Fibroblast of the aortic adventitia (primary cell): ENCODE data around the gene GAPDH. TPM values are rescaled to one million over a fixed set of nuclear protein-coding genes. Genes with fewer than 3 reads are reported as not detected.
"Not testable (repeated sequence)": the region's sequence is repeated elsewhere in the genome, so short reads cannot be mapped to it uniquely, and the experiment has no call there.

Source experiments
- DNase-seq: peaks from one replicate; pipeline ENCODE4 v3.0.0-alpha.2; 2010; ENCODE audit warnings: low read depth
- H3K4me3 ChIP-seq: 2 replicates; pipeline ENCODE4 v1.5.1; 2011; ENCODE audit warnings: low read depth, mild to moderate bottlenecking, control low read depth, low read length, moderate library complexity
- CTCF ChIP-seq: IDR thresholded peaks from 2 replicates; pipeline ENCODE4 v1.5.1; 2011; ENCODE audit warnings: mild to moderate bottlenecking, low read length, control low read depth, inconsistent platforms; ENCODE audit not compliant: insufficient read depth
- total RNA-seq: library from RNA; depleted of rRNA; stranded (reverse); fragments of >200 nt; gene quantifications from 2 replicates; pipeline ENCODE4 v1.2.3, GENCODE V29; 2012; ENCODE audit warnings: low replicate concordance

GAPDH gene
- total RNA-seq, 1 donor: 5,776 TPM

DNA sequence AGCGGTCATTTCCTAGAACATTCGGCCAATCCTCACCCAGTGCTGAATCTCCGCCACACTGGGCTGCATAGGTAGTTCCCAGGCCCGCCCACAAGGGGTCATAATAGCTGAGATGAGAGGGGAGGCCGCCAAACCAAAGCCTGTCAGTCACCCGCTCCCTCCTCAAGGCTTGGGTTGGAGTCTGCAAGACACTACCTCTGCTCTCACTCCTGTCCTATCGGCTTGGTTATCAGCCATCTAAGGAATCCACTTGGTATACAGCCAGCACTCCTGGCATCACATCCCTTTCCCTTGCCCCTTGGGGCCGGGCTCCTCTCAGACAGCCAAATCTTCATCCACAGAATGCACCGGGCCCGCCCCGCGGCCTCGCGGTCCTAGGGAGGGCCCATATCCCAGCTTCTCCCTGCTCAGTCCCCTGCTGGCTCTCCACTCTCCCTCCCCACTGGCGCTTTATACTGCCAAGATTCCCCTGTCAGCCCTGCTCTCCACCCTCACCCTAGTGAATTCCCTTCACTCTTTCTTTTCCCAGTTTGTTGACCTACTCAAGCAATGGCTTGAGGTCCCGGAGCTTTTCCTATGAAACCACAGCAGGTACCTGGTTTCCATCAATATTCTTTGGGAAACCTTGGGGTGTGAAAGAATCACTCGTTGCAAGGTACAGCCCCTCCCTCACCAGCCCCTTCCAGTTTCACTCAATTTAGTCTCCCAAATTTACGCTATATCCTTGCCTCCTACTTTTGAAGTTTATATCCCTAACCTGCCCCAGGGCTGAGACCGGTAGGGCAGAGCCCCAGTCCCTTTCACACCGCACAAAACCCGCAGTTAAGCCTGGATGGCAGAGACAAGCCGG lies 20.1 kb downstream of the GAPDH start:
- DNase-seq: peak; percentile 90
- TF ChIP-seq CTCF: peak; percentile 78
- peak overlapping the region; percentile 87 for H3K4me3 ChIP-seq

GRCh38 chr12:6555018-6555691 lies 20.8 kb downstream of the GAPDH start:
- no peak for DNase-seq

DNA sequence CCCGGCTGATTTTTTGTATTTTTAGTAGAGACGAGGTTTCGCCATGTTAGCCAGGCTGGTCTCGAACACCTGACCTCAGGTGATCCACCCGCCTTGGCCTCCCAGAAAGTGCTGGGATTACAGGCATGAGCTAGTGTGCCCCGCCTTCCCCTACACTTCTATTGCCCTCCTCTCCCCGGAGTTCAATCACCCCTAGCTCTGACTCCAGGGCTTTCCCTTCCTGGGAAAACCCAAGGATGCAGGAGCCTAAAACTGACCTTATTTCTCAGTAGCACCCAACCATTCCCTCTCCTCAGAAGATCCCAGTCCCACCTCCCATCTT lies 22.1 kb downstream of the GAPDH start:
- DNase-seq: not testable (repeated sequence)

More at GRCh38 chr12:6555018-6555691, 20.8 kb downstream of the GAPDH start:
- peak overlapping the region; percentile 87 for H3K4me3 ChIP-seq
- TF ChIP-seq CTCF: no peak

DNA sequence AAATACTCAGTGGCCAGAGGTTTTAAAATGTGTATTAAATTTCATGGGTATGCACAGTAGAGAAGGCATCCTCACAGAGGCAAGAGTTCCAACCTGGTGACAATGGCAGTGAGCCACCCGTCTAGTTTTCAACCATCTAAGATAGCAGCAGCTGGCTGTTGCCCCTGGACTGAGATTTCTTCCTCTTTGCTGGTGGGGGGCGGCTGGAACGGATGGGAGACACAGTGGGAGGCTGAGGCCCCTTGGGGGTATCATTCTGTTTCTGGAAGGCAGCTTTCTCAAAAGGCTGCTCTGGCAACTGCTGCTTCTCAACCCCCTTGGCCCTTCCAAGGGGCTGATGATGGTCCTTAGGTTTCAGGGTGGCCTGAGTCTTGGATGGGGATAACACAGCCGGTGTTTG lies 22.5 kb downstream of the GAPDH start:
- no peak for TF ChIP-seq CTCF
- no peak for DNase-seq
- H3K4me3 ChIP-seq: no peak overlapping the region

More for the DNA sequence above, 22.1 kb downstream of the GAPDH start:
- not testable (repeated sequence) for H3K4me3 ChIP-seq

GRCh38 chr12:6558014-6558760 lies 23.9 kb downstream of the GAPDH start:
- H3K4me3 ChIP-seq: not testable (repeated sequence)
- DNase-seq: peak; percentile 76
- peak; percentile 68 for TF ChIP-seq CTCF

- TF ChIP-seq CTCF: no peak
- DNase-seq: peak; percentile 35
- H3K4me3 ChIP-seq: no peak overlapping the region
These were observed 25.2 kb downstream of the GAPDH start for GRCh38 chr12:6559500-6559899.
